HG03439 (cell line): Measurements from ENCODE around the gene NOTCH3.
A peak's percentile ranks its signal among the peaks of the same experiment; 100 is the strongest.

ENCODE experiments used
- ATAC-seq: cut with Tn5 transposase; IDR thresholded peaks from one replicate; pipeline ENCODE4 v1.9.1; 2021; ENCODE audit warnings: mild to moderate bottlenecking, moderate library complexity; ENCODE audit not compliant: unreplicated experiment

NOTCH3 gene

GRCh38 chr19:15197275-15197941 lies 3.4 kb downstream of the NOTCH3 start:
- no peak for ATAC-seq

GRCh38 chr19:15196360-15197005 lies 4.3 kb downstream of the NOTCH3 start:
- ATAC-seq = no peak

- no peak for ATAC-seq
Measured at GRCh38 chr19:15195371-15196334, 5.1 kb downstream of the NOTCH3 start.

GRCh38 chr19:15194938-15195337 lies 5.9 kb downstream of the NOTCH3 start:
- no peak for ATAC-seq

- ATAC-seq = no peak
Measured at GRCh38 chr19:15191982-15192381, 8.8 kb downstream of the NOTCH3 start.

- no peak for ATAC-seq
Measured at GRCh38 chr19:15191514-15191913, 9.3 kb downstream of the NOTCH3 start.

- ATAC-seq = no peak
Measured at GRCh38 chr19:15188851-15189250, 11.9 kb downstream of the NOTCH3 start.

- no peak for ATAC-seq
Measured at GRCh38 chr19:15187026-15188007, 13.5 kb downstream of the NOTCH3 start.

- ATAC-seq = no peak
Measured at GRCh38 chr19:15185188-15185587, 15.6 kb downstream of the NOTCH3 start.

GRCh38 chr19:15184776-15185175 lies 16.0 kb downstream of the NOTCH3 start:
- ATAC-seq = no peak

GRCh38 chr19:15181394-15181793 lies 19.4 kb downstream of the NOTCH3 start:
- no peak for ATAC-seq

- no peak for ATAC-seq
Measured at GRCh38 chr19:15180451-15181390, 20.1 kb downstream of the NOTCH3 start.

- no peak for ATAC-seq
Measured at GRCh38 chr19:15178629-15179308, 22.0 kb downstream of the NOTCH3 start.

- ATAC-seq = peak; percentile 58
Measured at GRCh38 chr19:15177269-15178116, 23.3 kb downstream of the NOTCH3 start.

GRCh38 chr19:15175609-15176008 lies 25.2 kb downstream of the NOTCH3 start:
- no peak for ATAC-seq

- no peak for ATAC-seq
Measured at GRCh38 chr19:15173746-15174404, 26.9 kb downstream of the NOTCH3 start.

- no peak for ATAC-seq
Measured at GRCh38 chr19:15170345-15170744, 30.4 kb downstream of the NOTCH3 start.
